Right ventricle myocardium superior (tissue), 1 donor: ENCODE data around the gene KRT1. TPM values are rescaled to one million over a fixed set of nuclear protein-coding genes. Genes with fewer than 3 reads are reported as not detected.

Source experiments
- ATAC-seq: fragments of 200-7000 bp; cut with Tn5 transposase; one replicate; pipeline ENCODE4 v1.9.1; 2020; ENCODE audit warnings: mild to moderate bottlenecking; ENCODE audit not compliant: poor library complexity
- DNase-seq: peaks from one replicate; pipeline ENCODE4 v3.0.0-alpha.2; 2020
- intact Hi-C: fragments of 100-400 bp; cut with DNase I; formaldehyde crosslinking; loops from one replicate; pipeline ENCODE4 v1.11.2; 2022
- total RNA-seq: library from RNA; stranded (reverse); fragmentation: NEBNext Ultra II Directional; extraction: Animal tissue kit (Norgen Biotek cat#: 25700); gene quantifications from one replicate; pipeline ENCODE4 v1.2.1, GENCODE V29; 2021
- donor health status: DM: no; HTN: yes; CAD: no; lungs with severe emphysema.

Gene KRT1
- total RNA-seq, 1 donor from 2014 or later = not detected

GRCh38 chr12:52649066-52649465 is 31.1 kb downstream of the KRT1 start:
- no peak for DNase-seq
- ATAC-seq = no peak
- intact Hi-C loops = no loop called here

GRCh38 chr12:52648012-52648550 is 32.1 kb downstream of the KRT1 start:
- DNase-seq (no peak), ATAC-seq (no peak)
- intact Hi-C loops = no loop called here

GRCh38 chr12:52647601-52648000 is 32.6 kb downstream of the KRT1 start:
- intact Hi-C loops = no loop called here
- no peak for DNase-seq
- no peak for ATAC-seq

- intact Hi-C loops = no loop called here
- DNase-seq = no peak
- no peak for ATAC-seq
Observed at GRCh38 chr12:52646613-52647012, 33.6 kb downstream of the KRT1 start.

- intact Hi-C loops = no loop called here
- ATAC-seq = no peak
Observed at GRCh38 chr12:52645982-52646381, 34.2 kb downstream of the KRT1 start.

GRCh38 chr12:52645120-52645761 is 35.0 kb downstream of the KRT1 start:
- intact Hi-C loops = no loop called here
- no peak for DNase-seq
- no peak for ATAC-seq

More at GRCh38 chr12:52645982-52646381, 34.2 kb downstream of the KRT1 start:
- no peak for DNase-seq

GRCh38 chr12:52644078-52644415 is 36.2 kb downstream of the KRT1 start:
- DNase-seq (no peak), ATAC-seq (no peak)
- intact Hi-C loops = no loop called here

GRCh38 chr12:52643233-52644077 is 36.8 kb downstream of the KRT1 start:
- DNase-seq (no peak), ATAC-seq (no peak)
- intact Hi-C loops = no loop called here

- no peak for ATAC-seq
- intact Hi-C loops = no loop called here
- DNase-seq = no peak
Observed at GRCh38 chr12:52641468-52641867, 38.7 kb downstream of the KRT1 start.

GRCh38 chr12:52637299-52637698 is 42.9 kb downstream of the KRT1 start:
- DNase-seq (no peak), ATAC-seq (no peak)
- intact Hi-C loops = no loop called here

GRCh38 chr12:52636592-52637258 is 43.5 kb downstream of the KRT1 start:
- ATAC-seq = no peak
- no peak for DNase-seq
- intact Hi-C loops = no loop called here

- ATAC-seq (no peak), DNase-seq (no peak)
- intact Hi-C loops = no loop called here
Observed at GRCh38 chr12:52636189-52636588, 44.0 kb downstream of the KRT1 start.

- DNase-seq = peak; percentile 87
- peak; percentile 99 for ATAC-seq
- intact Hi-C loops = no loop called here
Observed at GRCh38 chr12:52634266-52635056, 45.7 kb downstream of the KRT1 start.

GRCh38 chr12:52633383-52633782 is 46.8 kb downstream of the KRT1 start:
- DNase-seq (no peak), ATAC-seq (no peak)
- intact Hi-C loops = no loop called here

GRCh38 chr12:52632656-52633055 is 47.6 kb downstream of the KRT1 start:
- DNase-seq (no peak), ATAC-seq (no peak)
- intact Hi-C loops = no loop called here

- intact Hi-C loops = no loop called here
- DNase-seq (no peak), ATAC-seq (no peak)
Observed at GRCh38 chr12:52631676-52632459, 48.3 kb downstream of the KRT1 start.

GRCh38 chr12:52631264-52631663 is 48.9 kb downstream of the KRT1 start:
- no peak for ATAC-seq
- DNase-seq = no peak
- intact Hi-C loops = no loop called here

GRCh38 chr12:52630599-52631200 is 49.5 kb downstream of the KRT1 start:
- ATAC-seq (no peak), DNase-seq (no peak)
- intact Hi-C loops = no loop called here
